GM12878 (cell line): ENCODE results near the gene ADGRL2. TPM values are rescaled to one million over a fixed set of nuclear protein-coding genes. Genes with fewer than 3 reads are reported as not detected.

ENCODE experiments used
- ATAC-seq: fragments of 200-7000 bp; cut with Tn5 transposase; 3 replicates; pipeline ENCODE4 v1.9.1; 2020; ENCODE audit warnings: mild to moderate bottlenecking, moderate library complexity
- BruUV-seq: library from RNA; stranded (reverse); fragments of 400-500 nt; replicated peaks from 2 replicates; lab custom pipeline; 2021; lab: Mats Ljungman, UMichigan
- CTCF ChIA-PET: fragments of 300-600 bp; sonication (Branson Sonifier 250); formaldehyde crosslinking; extraction: SDS; loops from one replicate; lab custom pipeline; 2021; ENCODE audit warnings: inconsistent platforms; lab: Yijun Ruan, JAX
- POLR2A ChIA-PET: fragments of 350-600 bp; formaldehyde crosslinking; extraction: SDS; loops from one replicate; lab custom pipeline; 2021; ENCODE audit warnings: inconsistent platforms; lab: Charles Lee
- RAD21 ChIA-PET: fragments of 300-600 bp; sonication (Branson Sonifier 250); formaldehyde crosslinking; loops from one replicate; lab custom pipeline; 2023; ENCODE audit warnings: antibody characterized with exemption; ENCODE audit not compliant: unreplicated experiment; lab: Charles Lee
- SMC1A ChIA-PET: fragments of 300-600 bp; sonication (Branson Sonifier 250); formaldehyde crosslinking; loops from one replicate; lab custom pipeline; 2023; ENCODE audit not compliant: unreplicated experiment, uncharacterized antibody; lab: Charles Lee
- DNase-seq: peaks from one replicate; pipeline ENCODE4 v3.0.0-alpha.2; 2011; ENCODE audit warnings: low read depth, low spot score
- FAIRE-seq: peaks from 3 replicates; lab custom pipeline; 2011; peaks lifted over from hg19 to GRCh38; lab: Jason Lieb, UNC
- H2AFZ ChIP-seq: 2 replicates; pipeline ENCODE4 v1.6.0; 2011; ENCODE audit warnings: low read depth, low read length, control low read depth; ENCODE audit not compliant: control insufficient read depth
- H3K27ac ChIP-seq: 2 replicates; pipeline ENCODE4 v1.5.1; 2011; ENCODE audit warnings: control low read depth; ENCODE audit not compliant: control insufficient read depth, insufficient read depth
- H3K27me3 ChIP-seq, 2 experiments: replicated peaks in 1 of 2; 2 replicates each; pipeline versions ENCODE4 v1.6.0 to v1.6.1; 2011; ENCODE audit warnings: low read length in 1 of 2; ENCODE audit not compliant: control insufficient read depth in 2 of 2, insufficient read depth in 2 of 2
- H3K36me3 ChIP-seq, 2 experiments: 2 replicates each; pipeline ENCODE4 v1.5.1; 2011; ENCODE audit warnings: low read length in 1 of 2; ENCODE audit not compliant: control insufficient read depth in 2 of 2, insufficient read depth in 2 of 2
- H3K4me1 ChIP-seq: 2 replicates; pipeline ENCODE4 v1.6.1; 2011; ENCODE audit warnings: mild to moderate bottlenecking, low read length, moderate library complexity, mixed read lengths; ENCODE audit not compliant: control insufficient read depth, insufficient read depth
- H3K4me2 ChIP-seq: 2 replicates; pipeline ENCODE4 v1.6.0; 2011; ENCODE audit warnings: control low read depth; ENCODE audit not compliant: control insufficient read depth, insufficient read depth
- H3K4me3 ChIP-seq: fragments of 200-600 bp; sonication (generic); 2 replicates; pipeline ENCODE4 v1.5.1; 2016
- H3K79me2 ChIP-seq: 2 replicates; pipeline ENCODE4 v1.6.0; 2011; ENCODE audit warnings: low read length; ENCODE audit not compliant: control insufficient read depth, insufficient read depth
- H3K9ac ChIP-seq: 2 replicates; pipeline ENCODE4 v1.8.0; 2011; ENCODE audit warnings: low read length, control low read depth, mixed read lengths; ENCODE audit not compliant: control insufficient read depth, insufficient read depth
- H3K9me3 ChIP-seq: replicated peaks from 3 replicates; pipeline ENCODE4 v1.5.1; 2011; ENCODE audit warnings: mild to moderate bottlenecking, low read length; ENCODE audit not compliant: control insufficient read depth, insufficient read depth
- H4K20me1 ChIP-seq: 2 replicates; pipeline ENCODE4 v1.6.0; 2011; ENCODE audit not compliant: control insufficient read depth, insufficient read depth
- EGR1 ChIP-seq, 2 experiments: IDR thresholded peaks; 1 replicate in 1 of 2; 2 replicates in 1 of 2; pipeline ENCODE4 v1.6.1; 2011 to 2012; ENCODE audit warnings: low read depth in 2 of 2, low read length in 2 of 2, borderline replicate concordance in 1 of 2, mild to moderate bottlenecking in 1 of 2, moderate library complexity in 1 of 2
- ESRRA ChIP-seq: IDR thresholded peaks from 2 replicates; pipeline ENCODE4 v1.6.1; 2012; ENCODE audit warnings: mild to moderate bottlenecking, low read length, improper control_type of control experiment
- HDAC6 ChIP-seq: fragments of 200-600 bp; sonication (generic); IDR thresholded peaks from one replicate; pipeline ENCODE4 v1.8.0; 2017; ENCODE audit warnings: antibody characterized with exemption; ENCODE audit not compliant: unreplicated experiment
- MEF2A ChIP-seq: IDR thresholded peaks from 2 replicates; pipeline ENCODE4 v1.6.1; 2011; ENCODE audit warnings: low read depth, mild to moderate bottlenecking, low read length, moderate library complexity; ENCODE audit not compliant: insufficient read depth
- MTA2 ChIP-seq: fragments of 450-650 bp; IDR thresholded peaks from 2 replicates; pipeline ENCODE4 v1.6.1; 2016; ENCODE audit warnings: low read depth, mild to moderate bottlenecking, moderate library complexity
- NFXL1 ChIP-seq: fragments of 450-650 bp; IDR thresholded peaks from 2 replicates; pipeline ENCODE4 v1.6.1; 2017; ENCODE audit warnings: antibody characterized with exemption, mild to moderate bottlenecking, borderline replicate concordance
- NFYB ChIP-seq: IDR thresholded peaks from 2 replicates; pipeline ENCODE4 v1.6.1; 2011; ENCODE audit warnings: low read depth, mild to moderate bottlenecking, low read length, improper control_type of control experiment, moderate library complexity; ENCODE audit not compliant: insufficient read depth
- RELA ChIP-seq: fragments of 450-650 bp; IDR thresholded peaks from 2 replicates; pipeline ENCODE4 v1.8.0; 2014; ENCODE audit warnings: borderline replicate concordance; ENCODE audit not compliant: partially characterized antibody
- YY1 ChIP-seq: IDR thresholded peaks from 2 replicates; pipeline ENCODE4 v1.6.1; 2011; ENCODE audit warnings: low read depth, mild to moderate bottlenecking, low read length
- WGBS: methylation state at CpG from one replicate; pipeline ENCODE4 v1.1.6; 2016; ENCODE audit warnings: low lambda C conversion rate; ENCODE audit not compliant: insufficient replicate concordance, insufficient coverage; ENCODE audit errors: missing lambda C conversion rate; 5-methylcytosine and 5-hydroxymethylcytosine counted together
- in situ Hi-C: fragments of 300-500 bp; cut with MboI; formaldehyde crosslinking; loops from 9 replicates; pipeline ENCODE4 v1.14.3; 2018; ENCODE audit warnings: mixed read lengths
- intact Hi-C: fragments of 100-400 bp; cut with micrococcal nuclease; formaldehyde crosslinking; loops from one replicate; pipeline ENCODE4 v1.14.2; 2022; ENCODE audit not compliant: unreplicated experiment
- polyA plus RNA-seq, 11 experiments: library from polyadenylated mRNA; depleted of rRNA in 4 of 11; unstranded in 6 of 11; stranded (reverse) in 5 of 11; fragments of >200 nt; fragmentation: Nextera tagmentation in 4 of 11; fragmentation: Illumina TruSeq in 1 of 11; extraction: Ambion mirVana in 4 of 11; extraction: Trizol in 1 of 11; gene quantifications; 1 replicate in 1 of 11; 2 replicates in 10 of 11; pipeline versions ENCODE4 v1.2.1 to v1.2.3, GENCODE V29; 2011 to 2016; ENCODE audit warnings: inconsistent platforms in 2 of 11, missing spikeins in 2 of 11, low read depth in 1 of 11
- total RNA-seq, 4 experiments: library from RNA; depleted of rRNA in 3 of 4; stranded (reverse); fragments of >200 nt in 3 of 4; fragmentation: Illumina TruSeq in 1 of 4; extraction: Trizol in 1 of 4; gene quantifications; 2 replicates each; pipeline versions ENCODE4 v1.2.1 to v1.2.3, GENCODE V29; 2013 to 2021

Gene ADGRL2
- total and polyA plus RNA-seq, 10 of the 15 experiments (the other 5 are each of a cell fraction or from before 2014, with no cell fraction given): 0.03 to 13.6 (median 0.21) TPM

DNA sequence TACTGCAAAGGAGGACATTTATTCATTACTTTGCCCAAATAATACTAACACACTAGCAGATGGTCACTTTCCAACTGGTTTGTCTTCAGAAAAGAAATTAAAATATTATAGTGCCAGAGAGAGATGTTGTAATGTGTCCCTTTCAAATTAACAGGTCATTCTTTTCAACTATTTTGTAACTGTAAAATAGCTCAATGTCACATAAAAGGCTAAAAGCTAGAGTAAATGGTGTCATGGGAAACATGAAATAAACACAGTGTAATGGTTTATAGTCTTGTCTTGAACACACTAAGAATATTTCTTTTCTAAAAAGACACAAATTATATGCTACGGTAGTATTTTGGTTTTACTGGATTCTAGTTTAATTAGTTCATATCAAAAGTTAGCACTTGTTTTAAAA is 77.8 kb downstream of the ADGRL2 start:
- no peaks in the 10 kb centered on the region for H3K27me3 ChIP-seq
- H3K36me3 ChIP-seq: no peaks in the 10 kb centered on the region
- H2AFZ ChIP-seq: no peak overlapping the region
- TF ChIP-seq NFYB (no peak), YY1 (no peak), EGR1 (IDR thresholded peaks at IDR 0.05; ENCODE audit: borderline replicate concordance in 1 of 2, low read depth in 2 of 2, low read length in 2 of 2) (no peak), HDAC6 (no peak), NFXL1 (no peak)
- CTCF ChIA-PET: interaction anchor here (0.9 kb wide), 1 partner anchor 328 kb away, joined by 5 read pairs; no protein-coding TSS in a partner anchor
- WGBS: 100% methylated on average over 1 of the region's 1 CpG
- in situ Hi-C loops (no loop called here), intact Hi-C loops (no loop called here)
- H3K79me2 ChIP-seq: no peaks in the 10 kb centered on the region
- no peak overlapping the region for H3K4me3 ChIP-seq
- H3K27ac ChIP-seq: no peak overlapping the region
- no peak overlapping the region for H3K4me2 ChIP-seq
- H4K20me1 ChIP-seq: no peaks in the 10 kb centered on the region
- POLR2A ChIA-PET: no interaction called here
- ATAC-seq (no peak), DNase-seq (no peak), FAIRE-seq (no peak)
- BruUV-seq: no TSS peak
- H3K9me3 ChIP-seq: no peaks in the 10 kb centered on the region
- SMC1A ChIA-PET: interaction anchor here (0.9 to 1.7 kb wide), 4 partner anchors 8 to 66 kb away, joined by 3 to 6 read pairs (median 3); no protein-coding TSS in a partner anchor
- no peaks in the 10 kb centered on the region for H3K4me1 ChIP-seq
- RAD21 ChIA-PET: no interaction called here
- no peak overlapping the region for H3K9ac ChIP-seq

DNA sequence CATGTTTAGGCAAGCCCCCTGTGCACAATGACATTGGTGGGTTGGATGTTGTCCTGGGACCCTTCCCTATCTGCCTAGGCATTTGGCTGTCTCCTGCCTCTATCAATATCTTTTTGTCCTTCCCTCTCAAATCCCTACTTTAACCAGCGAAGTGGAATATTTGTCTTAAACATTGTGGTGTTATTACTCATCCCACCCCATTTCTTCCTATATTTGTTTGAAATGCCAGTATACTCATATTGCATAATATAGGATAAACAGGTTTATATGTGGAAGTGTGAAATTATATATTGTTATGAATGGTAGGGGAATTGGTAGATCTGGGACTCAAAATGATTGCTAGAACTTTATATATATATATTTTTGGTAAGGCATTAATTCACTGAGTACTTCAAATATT is 80.0 kb downstream of the ADGRL2 start:
- no TSS peak for BruUV-seq
- no peak for FAIRE-seq
- 0% methylated on average over 1 of the region's 1 CpG for WGBS

More for the DNA sequence above, 80.0 kb downstream of the ADGRL2 start:
- no peaks in the 10 kb centered on the region for H3K4me1 ChIP-seq
- no peak overlapping the region for H3K9ac ChIP-seq
- DNase-seq: no peak
- H3K4me3 ChIP-seq: no peak overlapping the region
- intact Hi-C loops (no loop called here), in situ Hi-C loops (no loop called here)
- H4K20me1 ChIP-seq: no peaks in the 10 kb centered on the region
- no peak overlapping the region for H3K27ac ChIP-seq
- no peaks in the 10 kb centered on the region for H3K27me3 ChIP-seq
- H3K9me3 ChIP-seq: no peaks in the 10 kb centered on the region
- CTCF ChIA-PET: no interaction called here
- SMC1A ChIA-PET: no interaction called here
- POLR2A ChIA-PET: no interaction called here
- H3K4me2 ChIP-seq: no peak overlapping the region
- RAD21 ChIA-PET: no interaction called here
- no peaks in the 10 kb centered on the region for H3K79me2 ChIP-seq
- no peaks in the 10 kb centered on the region for H3K36me3 ChIP-seq
- H2AFZ ChIP-seq: no peak overlapping the region
- TF ChIP-seq MEF2A (no peak), RELA (no peak), MTA2 (no peak), ESRRA (no peak)
- no peak for ATAC-seq
